Measurements from ENCODE around the gene PCDHGA9. TPM values are rescaled to one million over a fixed set of nuclear protein-coding genes. Genes with fewer than 3 reads are reported as not detected.
"Not testable (repeated sequence)": the region's sequence is repeated elsewhere in the genome, so short reads cannot be mapped to it uniquely, and the experiment has no call there.

PCDHGA9 gene
- total RNA-seq, 4 donors from 2014 or later, result 3.8 to 5.5 (median 5.1) TPM

DNA sequence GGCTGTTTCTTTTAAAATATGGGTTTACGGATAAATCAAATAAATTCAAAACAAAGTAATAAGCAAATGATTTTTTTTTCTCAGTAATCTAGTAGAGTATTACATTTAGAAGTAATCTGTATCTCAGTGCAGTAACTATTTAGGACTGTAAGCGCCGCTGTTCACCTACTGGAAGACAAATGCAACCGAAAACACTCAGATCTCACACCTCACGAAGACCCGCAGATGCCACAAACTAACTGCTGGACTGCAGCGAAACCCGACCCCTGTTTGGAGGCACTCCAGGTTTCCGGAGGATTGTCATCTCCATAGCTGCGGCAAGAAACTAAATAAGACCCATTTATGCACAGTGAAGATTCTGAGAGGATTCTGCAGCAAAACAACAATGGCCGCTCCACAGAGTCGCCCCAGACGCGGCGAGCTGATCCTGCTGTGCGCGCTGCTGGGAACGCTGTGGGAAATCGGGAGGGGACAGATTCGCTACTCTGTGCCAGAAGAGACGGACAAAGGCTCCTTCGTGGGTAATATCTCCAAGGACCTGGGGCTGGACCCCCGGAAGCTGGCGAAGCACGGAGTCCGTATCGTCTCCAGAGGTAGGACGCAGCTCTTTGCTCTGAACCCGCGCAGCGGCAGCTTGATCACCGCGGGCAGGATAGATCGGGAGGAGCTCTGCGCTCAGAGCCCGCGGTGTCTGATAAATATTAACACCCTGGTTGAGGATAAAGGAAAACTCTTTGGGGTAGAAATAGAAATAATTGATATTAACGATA, 10.0 kb upstream of the PCDHGA9 start, which contains the start of gene PCDHGA8:
PCDHGA8 (plus strand) TSS at position 205 of the 770 bp plus-strand sequence; CDS start at position 386, 181 bp downstream.
- intact Hi-C loops (cut with DNase I), result no loop called here

DNA sequence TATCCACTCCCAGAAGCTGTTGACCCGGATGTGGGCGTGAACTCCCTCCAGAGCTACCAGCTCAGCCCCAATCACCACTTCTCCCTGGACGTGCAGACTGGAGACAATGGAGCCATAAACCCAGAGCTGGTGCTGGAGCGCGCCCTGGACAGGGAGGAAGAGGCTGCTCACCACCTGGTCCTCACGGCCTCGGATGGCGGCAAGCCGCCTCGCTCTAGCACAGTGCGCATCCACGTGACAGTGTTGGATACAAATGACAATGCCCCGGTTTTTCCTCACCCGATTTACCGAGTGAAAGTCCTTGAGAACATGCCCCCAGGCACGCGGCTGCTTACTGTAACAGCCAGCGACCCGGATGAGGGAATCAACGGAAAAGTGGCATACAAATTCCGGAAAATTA, 9.3 kb upstream of the PCDHGA9 start:
- DNase-seq, result no peak

More for the DNA sequence above, 10.0 kb upstream of the PCDHGA9 start, which contains the start of gene PCDHGA8:
- peaks cover 0 to 33% (median 0%) of the 10 kb centered on the region in 4 donors for H3K27me3 ChIP-seq
- TF ChIP-seq POLR2A (IDR thresholded peaks at IDR 0.05), result no peak
- TF ChIP-seq, protein P1, sequence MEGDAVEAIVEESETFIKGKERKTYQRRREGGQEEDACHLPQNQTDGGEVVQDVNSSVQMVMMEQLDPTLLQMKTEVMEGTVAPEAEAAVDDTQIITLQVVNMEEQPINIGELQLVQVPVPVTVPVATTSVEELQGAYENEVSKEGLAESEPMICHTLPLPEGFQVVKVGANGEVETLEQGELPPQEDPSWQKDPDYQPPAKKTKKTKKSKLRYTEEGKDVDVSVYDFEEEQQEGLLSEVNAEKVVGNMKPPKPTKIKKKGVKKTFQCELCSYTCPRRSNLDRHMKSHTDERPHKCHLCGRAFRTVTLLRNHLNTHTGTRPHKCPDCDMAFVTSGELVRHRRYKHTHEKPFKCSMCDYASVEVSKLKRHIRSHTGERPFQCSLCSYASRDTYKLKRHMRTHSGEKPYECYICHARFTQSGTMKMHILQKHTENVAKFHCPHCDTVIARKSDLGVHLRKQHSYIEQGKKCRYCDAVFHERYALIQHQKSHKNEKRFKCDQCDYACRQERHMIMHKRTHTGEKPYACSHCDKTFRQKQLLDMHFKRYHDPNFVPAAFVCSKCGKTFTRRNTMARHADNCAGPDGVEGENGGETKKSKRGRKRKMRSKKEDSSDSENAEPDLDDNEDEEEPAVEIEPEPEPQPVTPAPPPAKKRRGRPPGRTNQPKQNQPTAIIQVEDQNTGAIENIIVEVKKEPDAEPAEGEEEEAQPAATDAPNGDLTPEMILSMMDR (IDR thresholded peaks at IDR 0.05), result no peak
- peaks cover 0 to 7% (median 0%) of the 10 kb centered on the region in 3 donors for H3K36me3 ChIP-seq
- no peaks in the 10 kb centered on the region for H3K4me1 ChIP-seq
- H3K4me3 ChIP-seq, result peak within 1 kb of the TSS in 1 of 4 donors; percentile 13
- no peak within 1 kb of the TSS for H3K27ac ChIP-seq
- WGBS, 2 donors, result 21 to 57% methylated on average over 19 to 36 of the region's 38 CpGs
- no peak for DNase-seq
- peaks cover 21 to 96% (median 87%) of the 10 kb centered on the region in 3 donors for H3K9me3 ChIP-seq

DNA sequence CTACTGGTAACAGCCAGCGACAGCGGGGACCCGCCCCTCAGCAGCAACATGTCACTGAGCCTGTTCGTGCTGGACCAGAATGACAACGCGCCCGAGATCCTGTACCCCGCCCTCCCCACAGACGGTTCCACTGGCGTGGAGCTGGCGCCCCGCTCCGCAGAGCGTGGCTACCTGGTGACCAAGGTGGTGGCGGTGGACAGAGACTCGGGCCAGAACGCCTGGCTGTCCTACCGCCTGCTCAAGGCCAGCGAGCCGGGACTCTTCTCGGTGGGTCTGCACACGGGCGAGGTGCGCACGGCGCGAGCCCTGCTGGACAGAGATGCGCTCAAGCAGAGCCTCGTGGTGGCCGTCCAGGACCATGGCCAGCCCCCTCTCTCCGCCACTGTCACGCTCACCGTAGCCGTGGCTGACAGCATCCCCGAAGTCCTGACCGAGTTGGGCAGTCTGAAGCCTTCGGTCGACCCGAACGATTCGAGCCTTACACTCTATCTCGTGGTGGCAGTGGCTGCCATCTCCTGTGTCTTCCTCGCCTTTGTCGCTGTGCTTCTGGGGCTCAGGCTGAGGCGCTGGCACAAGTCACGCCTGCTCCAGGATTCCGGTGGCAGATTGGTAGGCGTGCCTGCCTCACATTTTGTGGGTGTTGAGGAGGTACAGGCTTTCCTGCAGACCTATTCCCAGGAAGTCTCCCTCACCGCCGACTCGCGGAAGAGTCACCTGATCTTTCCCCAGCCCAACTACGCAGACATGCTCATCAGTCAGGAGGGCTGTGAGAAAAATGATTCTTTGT, 8.0 kb upstream of the PCDHGA9 start:
- H3K27ac ChIP-seq; H3K4me3 ChIP-seq; H3K4me1 ChIP-seq; DNase-seq; H3K36me3 ChIP-seq; intact Hi-C loops (cut with DNase I): not testable (repeated sequence)
- Histone ChIP-seq H3K9me3 (peaks cover 21 to 96% (median 87%) of the 10 kb centered on the region in 3 donors), H3K27me3 (peaks cover 0 to 40% (median 0%) of the 10 kb centered on the region in 4 donors)
- WGBS, 2 donors, result 41 to 50% methylated on average over 13 to 22 of the region's 53 CpGs

More for the DNA sequence above, 9.3 kb upstream of the PCDHGA9 start:
- no peak for TF ChIP-seq POLR2A (IDR thresholded peaks at IDR 0.05)
- TF ChIP-seq, protein P1 (IDR thresholded peaks at IDR 0.05), result no peak
- Histone ChIP-seq H3K4me1 (no peaks in the 10 kb centered on the region), H3K9me3 (peaks cover 20 to 96% (median 88%) of the 10 kb centered on the region in 3 donors), H3K36me3 (peaks cover 0 to 7% (median 0%) of the 10 kb centered on the region in 3 donors), H3K27me3 (peaks cover 0 to 32% (median 0%) of the 10 kb centered on the region in 4 donors), H3K27ac (no peak overlapping the region), H3K4me3 (no peak overlapping the region)
- intact Hi-C loops (cut with DNase I), result no loop called here
- WGBS, 2 donors, result 54 to 58% methylated on average over 12 to 19 of the region's 21 CpGs

DNA sequence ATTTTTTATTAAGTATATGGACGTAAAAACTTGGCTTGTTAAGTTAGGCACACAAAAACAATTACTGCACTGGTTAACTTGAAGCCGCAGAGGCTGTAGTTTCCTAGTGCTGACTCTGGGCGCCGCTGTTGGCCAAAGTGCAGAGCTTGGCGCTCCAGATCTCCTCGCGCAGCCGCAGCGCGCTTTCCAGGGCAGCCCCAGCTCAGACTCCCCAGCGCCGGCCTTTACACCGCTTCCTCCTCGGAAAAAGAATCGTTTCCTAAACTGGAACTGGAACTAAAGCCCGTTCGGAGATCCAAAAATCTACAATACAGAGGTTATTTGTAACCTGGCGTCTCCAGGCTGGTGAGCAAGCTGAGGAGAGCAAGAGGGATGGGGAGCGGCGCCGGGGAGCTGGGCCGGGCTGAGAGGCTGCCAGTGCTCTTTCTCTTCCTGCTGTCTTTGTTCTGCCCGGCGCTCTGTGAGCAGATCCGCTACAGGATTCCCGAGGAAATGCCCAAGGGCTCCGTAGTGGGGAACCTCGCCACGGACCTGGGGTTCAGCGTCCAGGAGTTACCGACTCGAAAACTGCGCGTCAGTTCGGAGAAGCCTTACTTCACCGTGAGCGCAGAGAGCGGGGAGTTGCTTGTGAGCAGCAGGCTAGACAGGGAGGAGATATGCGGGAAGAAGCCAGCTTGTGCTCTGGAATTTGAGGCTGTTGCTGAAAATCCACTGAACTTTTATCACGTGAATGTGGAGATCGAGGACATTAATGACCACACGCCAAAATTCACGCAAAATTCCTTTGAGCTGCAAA, 4.6 kb upstream of the PCDHGA9 start, which contains the start of gene PCDHGB5:
PCDHGB5 (plus strand) TSS at position 192 of the 796 bp plus-strand sequence; CDS start at position 373, 181 bp downstream.
- H3K27me3 ChIP-seq, result peaks cover 0 to 45% (median 0%) of the 10 kb centered on the region in 4 donors
- intact Hi-C loops (cut with DNase I); H3K36me3 ChIP-seq; H3K27ac ChIP-seq; DNase-seq; H3K4me1 ChIP-seq: not testable (repeated sequence)
- H3K4me3 ChIP-seq, result peak within 1 kb of the TSS in 3 of 4 donors; percentile 31 to 49 (median 35)
- H3K9me3 ChIP-seq, result peaks cover 21 to 94% (median 85%) of the 10 kb centered on the region in 3 donors
- WGBS, 2 donors, result 4 to 9% methylated on average over 19 to 23 of the region's 43 CpGs
- TF ChIP-seq, protein P1 (IDR thresholded peaks at IDR 0.05), result peak in 5 of 6 experiments; percentile 24 to 55 (median 42)

DNA sequence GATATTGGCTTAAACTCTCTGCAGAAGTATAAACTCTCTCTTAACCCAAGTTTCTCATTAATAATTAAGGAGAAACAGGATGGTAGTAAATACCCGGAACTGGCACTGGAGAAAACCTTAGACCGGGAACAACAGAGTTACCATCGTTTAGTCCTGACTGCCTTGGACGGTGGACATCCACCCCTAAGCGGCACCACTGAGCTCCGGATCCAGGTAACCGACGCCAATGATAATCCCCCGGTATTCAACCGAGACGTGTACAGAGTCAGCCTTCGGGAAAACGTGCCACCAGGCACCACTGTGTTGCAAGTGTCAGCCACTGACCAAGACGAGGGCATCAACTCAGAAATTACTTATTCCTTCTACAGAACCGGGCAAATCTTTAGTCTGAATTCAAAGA, 4.0 kb upstream of the PCDHGA9 start:
- 39 to 40% methylated on average over 8 to 15 of the region's 15 CpGs for WGBS, 2 donors
- intact Hi-C loops (cut with DNase I), result no loop called here
- Histone ChIP-seq H3K9me3 (peaks cover 17 to 94% (median 85%) of the 10 kb centered on the region in 3 donors), H3K27ac (no peak overlapping the region), H3K4me1 (peaks cover 0 to 3% (median 0%) of the 10 kb centered on the region in 3 donors), H3K4me3 (peak overlapping the region in 1 of 4 donors; percentile 3), H3K27me3 (peaks cover 0 to 44% (median 0%) of the 10 kb centered on the region in 4 donors), H3K36me3 (no peaks in the 10 kb centered on the region)
- TF ChIP-seq POLR2A (IDR thresholded peaks at IDR 0.05), result no peak
- TF ChIP-seq, protein P1 (IDR thresholded peaks at IDR 0.05), result no peak
- DNase-seq, result no peak
